Right lobe of liver (tissue), 6 donors: ENCODE data around the gene FRMD3. TPM values are rescaled to one million over a fixed set of nuclear protein-coding genes. Genes with fewer than 3 reads are reported as not detected.
A peak's percentile ranks its signal among the peaks of the same experiment; 100 is the strongest.

Experiments
- ATAC-seq, 4 donors: fragments of 200-7000 bp; cut with Tn5 transposase; one replicate each; pipeline ENCODE4 v1.9.1; 2020; ENCODE audit warnings: mild to moderate bottlenecking in 4 of 4, moderate library complexity in 4 of 4
- DNase-seq, 3 donors: peaks; one replicate each; pipeline ENCODE4 v3.0.0-alpha.2; 2020
- H3K27ac ChIP-seq, 3 donors: fragments of 200-600 bp; one replicate each; pipeline ENCODE4 v1.8.0; 2022
- H3K27me3 ChIP-seq, 2 donors: fragments of 200-600 bp; one replicate each; pipeline ENCODE4 v1.8.0; 2022
- H3K36me3 ChIP-seq, 4 donors: fragments of 200-600 bp; sonication (generic) in 1 of 4; one replicate each; pipeline versions ENCODE4 v1.5.1 to v1.8.0; 2017 to 2022; ENCODE audit warnings: control low read depth in 1 of 4
- H3K4me1 ChIP-seq, 4 donors: fragments of 200-600 bp; sonication (generic) in 1 of 4; one replicate each; pipeline versions ENCODE4 v1.5.1 to v1.8.0; 2017 to 2022; ENCODE audit warnings: control low read depth in 1 of 4
- H3K4me3 ChIP-seq, 3 donors: fragments of 200-600 bp; one replicate each; pipeline ENCODE4 v1.8.0; 2022
- H3K9me3 ChIP-seq, 4 donors: fragments of 200-600 bp; sonication (generic) in 1 of 4; one replicate each; pipeline versions ENCODE4 v1.5.1 to v1.8.0; 2017 to 2022; ENCODE audit warnings: control low read depth in 1 of 4
- CTCF ChIP-seq, 4 donors: fragments of 200-600 bp in 3 of 4; fragments of 450-650 bp in 1 of 4; IDR thresholded peaks; one replicate each; pipeline versions ENCODE4 v1.5.1 to v1.8.0; 2016 to 2022; ENCODE audit warnings: antibody characterized with exemption in 4 of 4, mild to moderate bottlenecking in 2 of 4
- POLR2A ChIP-seq: fragments of 450-650 bp; IDR thresholded peaks from one replicate; pipeline ENCODE4 v1.6.1; 2017; ENCODE audit warnings: antibody characterized with exemption, mild to moderate bottlenecking
- WGBS: methylation state at CpG from one replicate; pipeline ENCODE4 v1.1.6; 2018; ENCODE audit warnings: low coverage, low lambda C conversion rate; ENCODE audit not compliant: insufficient coverage; ENCODE audit errors: missing lambda C conversion rate; 5-methylcytosine and 5-hydroxymethylcytosine counted together
- intact Hi-C, 2 donors: fragments of 100-400 bp; cut with DNase I; formaldehyde crosslinking; loops; one replicate each; pipeline versions ENCODE4 v1.11.2 to v1.14.1; 2022
- total RNA-seq, 6 experiments: library from RNA; depleted of rRNA in 2 of 6; stranded (reverse); fragments of >200 nt in 2 of 6; fragmentation: NEBNext Ultra II Directional in 3 of 6; extraction: Animal tissue kit (Norgen Biotek cat#: 25700) in 3 of 6; gene quantifications; one replicate each; pipeline versions ENCODE4 v1.1.0 to v1.2.4, GENCODE V29; 2016 to 2023
- donor health status: DM: no; HTN: yes; CAD: no.
- donor health status: DM: no; HTN: no; CAD: no.
- donor health status: DM: no; HTN: no; CAD: no.
- donor health status: DM: no; HTN: yes; CAD: no.
- donor health status: DM: no; HTN: yes; CAD: no.

Gene FRMD3
- total RNA-seq, 6 experiments from 2014 or later: 0.28 to 0.88 (median 0.34) TPM

- peak in 2 of 4 donors; percentile 10 to 33 for ATAC-seq
- Histone ChIP-seq H3K4me1 (no peaks in the 10 kb centered on the region), H3K9me3 (no peaks in the 10 kb centered on the region), H3K4me3 (no peak overlapping the region), H3K27me3 (no peaks in the 10 kb centered on the region), H3K36me3 (no peaks in the 10 kb centered on the region), H3K27ac (no peak overlapping the region)
- TF ChIP-seq CTCF (IDR thresholded peaks at IDR 0.05): no peak
- TF ChIP-seq POLR2A: no peak
- intact Hi-C loops: no loop called here
- 64% methylated on average over 6 of the region's 6 CpGs for WGBS
- no peak for DNase-seq
These were observed 210.2 kb downstream of the FRMD3 start for GRCh38 chr9:83327750-83328622.

- DNase-seq (no peak), ATAC-seq (peak in 1 of 4 donors; percentile 19)
- Histone ChIP-seq H3K27me3 (no peaks in the 10 kb centered on the region), H3K4me1 (no peaks in the 10 kb centered on the region), H3K4me3 (no peak overlapping the region), H3K36me3 (no peaks in the 10 kb centered on the region), H3K9me3 (no peaks in the 10 kb centered on the region), H3K27ac (no peak overlapping the region)
- intact Hi-C loops: no loop called here
- TF ChIP-seq CTCF (IDR thresholded peaks at IDR 0.05) (no peak), POLR2A (no peak)
- WGBS: 54% methylated on average over 3 of the region's 3 CpGs
These were observed 210.9 kb downstream of the FRMD3 start for GRCh38 chr9:83327323-83327722.

- no peaks in the 10 kb centered on the region for H3K4me1 ChIP-seq
- TF ChIP-seq POLR2A (no peak), CTCF (IDR thresholded peaks at IDR 0.05) (no peak)
- H3K27me3 ChIP-seq: no peaks in the 10 kb centered on the region
- no peak overlapping the region for H3K27ac ChIP-seq
- H3K9me3 ChIP-seq: no peaks in the 10 kb centered on the region
- no peaks in the 10 kb centered on the region for H3K36me3 ChIP-seq
- DNase-seq (no peak), ATAC-seq (no peak)
- intact Hi-C loops: no loop called here
- WGBS: 91% methylated on average over 3 of the region's 3 CpGs
- no peak overlapping the region for H3K4me3 ChIP-seq
These were observed 215.1 kb downstream of the FRMD3 start for GRCh38 chr9:83323148-83323547.

GRCh38 chr9:83322438-83322837 lies 215.8 kb downstream of the FRMD3 start:
- TF ChIP-seq CTCF (IDR thresholded peaks at IDR 0.05) (no peak), POLR2A (no peak)
- 86% methylated on average over 1 of the region's 1 CpG for WGBS
- Histone ChIP-seq H3K36me3 (no peaks in the 10 kb centered on the region), H3K4me3 (no peak overlapping the region), H3K4me1 (no peaks in the 10 kb centered on the region), H3K9me3 (no peaks in the 10 kb centered on the region), H3K27me3 (no peaks in the 10 kb centered on the region), H3K27ac (no peak overlapping the region)
- ATAC-seq (no peak), DNase-seq (no peak)
- intact Hi-C loops: no loop called here
